HepG2 (cell line): Measurements from ENCODE around the gene BBS4. TPM values are rescaled to one million over a fixed set of nuclear protein-coding genes. Genes with fewer than 3 reads are reported as not detected.
"Not testable (repeated sequence)": the region's sequence is repeated elsewhere in the genome, so short reads cannot be mapped to it uniquely, and the experiment has no call there.

Experiments used
- ATAC-seq: fragments of 200-7000 bp; cut with Tn5 transposase; 3 replicates; pipeline ENCODE4 v1.9.1; 2020; ENCODE audit warnings: mild to moderate bottlenecking, moderate library complexity
- BruUV-seq: library from RNA; stranded (reverse); fragments of 400-500 nt; replicated peaks from 2 replicates; lab custom pipeline; 2021; lab: Mats Ljungman, UMichigan
- CTCF ChIA-PET: fragments of 300-600 bp; formaldehyde crosslinking; extraction: SDS; loops from one replicate; lab custom pipeline; 2021; ENCODE audit warnings: low total read pairs, inconsistent platforms, low intra/inter-chr PET ratio; lab: Yijun Ruan, JAX
- POLR2A ChIA-PET: fragments of 350-600 bp; sonication (Branson Sonifier 250); formaldehyde crosslinking; loops from one replicate; lab custom pipeline; 2020; ENCODE audit warnings: antibody characterized with exemption, inconsistent platforms; lab: Yijun Ruan, JAX
- DNase-seq: peaks from one replicate; pipeline ENCODE4 v3.0.0-alpha.2; 2015; ENCODE audit warnings: low spot score
- FAIRE-seq: peaks from 3 replicates; lab custom pipeline; 2011; peaks lifted over from hg19 to GRCh38; lab: Jason Lieb, UNC
- H2AFZ ChIP-seq: one replicate; pipeline ENCODE4 v1.6.1; 2011; ENCODE audit warnings: low read length, inconsistent platforms
- H3K27ac ChIP-seq: fragments of 300-600 bp; 3 replicates; pipeline ENCODE4 v1.8.0; 2011; ENCODE audit warnings: mixed run types, mild to moderate bottlenecking, mixed read lengths, low read length, inconsistent platforms; ENCODE audit not compliant: insufficient read depth; ENCODE audit errors: extremely low read length
- H3K27me3 ChIP-seq, 2 experiments: fragments of 200-600 bp in 1 of 2; 2 replicates in 1 of 2; 3 replicates in 1 of 2; pipeline versions ENCODE4 v1.6.0 to v1.8.0; 2011; ENCODE audit warnings: low read length in 2 of 2, mild to moderate bottlenecking in 2 of 2, moderate library complexity in 2 of 2, inconsistent platforms in 1 of 2; ENCODE audit not compliant: insufficient read depth in 2 of 2, control insufficient read depth in 1 of 2
- H3K36me3 ChIP-seq, 2 experiments: fragments of 200-600 bp in 1 of 2; replicated peaks in 1 of 2; 2 replicates in 1 of 2; 3 replicates in 1 of 2; pipeline versions ENCODE4 v1.5.1 to v1.8.0; 2011; ENCODE audit warnings: low read length in 2 of 2, inconsistent platforms in 1 of 2; ENCODE audit not compliant: insufficient read depth in 2 of 2, control insufficient read depth in 1 of 2
- H3K4me1 ChIP-seq: 2 replicates; pipeline ENCODE4 v1.5.1; 2012; ENCODE audit warnings: low read length, inconsistent platforms; ENCODE audit not compliant: insufficient read depth
- H3K4me2 ChIP-seq: 2 replicates; pipeline ENCODE4 v1.6.0; 2011; ENCODE audit warnings: low read depth, low read length, inconsistent platforms
- H3K4me3 ChIP-seq, 3 experiments: fragments of 200-600 bp in 1 of 3; sonication (generic), shearing (Covaris generic) in 1 of 3; replicated peaks in 1 of 3; 2 replicates each; pipeline ENCODE4 v1.5.1; 2011 to 2016; ENCODE audit warnings: low read length in 3 of 3, inconsistent platforms in 2 of 3, low read depth in 2 of 3, mild to moderate bottlenecking in 2 of 3, control low read depth in 1 of 3, mixed read lengths in 1 of 3; ENCODE audit not compliant: insufficient read depth in 1 of 3
- H3K79me2 ChIP-seq: one replicate; pipeline ENCODE4 v1.6.1; 2011; ENCODE audit warnings: low read length, inconsistent platforms; ENCODE audit not compliant: insufficient read depth
- H3K9ac ChIP-seq: 2 replicates; pipeline ENCODE4 v1.6.0; 2011; ENCODE audit warnings: mild to moderate bottlenecking, low read depth, low read length, inconsistent platforms; ENCODE audit not compliant: insufficient read depth
- H3K9me3 ChIP-seq: 2 replicates; pipeline ENCODE4 v1.5.1; 2012; ENCODE audit warnings: mild to moderate bottlenecking, low read length
- H4K20me1 ChIP-seq: 2 replicates; pipeline ENCODE4 v1.6.0; 2011; ENCODE audit warnings: inconsistent platforms, mild to moderate bottlenecking, low read length, moderate library complexity; ENCODE audit not compliant: insufficient read depth
- ELF4 ChIP-seq: sonication (generic); formaldehyde crosslinking; IDR thresholded peaks from 2 replicates; pipeline ENCODE4 v1.5.0; 2020; ENCODE audit warnings: missing genetic modification reagents, mild to moderate bottlenecking, moderate library complexity, borderline replicate concordance
- HNF4A ChIP-seq: sonication (generic); formaldehyde crosslinking; IDR thresholded peaks from 2 replicates; pipeline ENCODE4 v1.4.0; 2020; ENCODE audit warnings: missing genetic modification reagents
- ISL2 ChIP-seq: sonication (generic); formaldehyde crosslinking; IDR thresholded peaks from 2 replicates; pipeline ENCODE4 v1.5.0; 2020; ENCODE audit warnings: missing genetic modification reagents
- KLF11 ChIP-seq: IDR thresholded peaks from 2 replicates; pipeline ENCODE4 v1.6.1; 2016; ENCODE audit warnings: missing compliant biosample characterization
- KLF12 ChIP-seq: sonication (generic); formaldehyde crosslinking; IDR thresholded peaks from 2 replicates; pipeline ENCODE4 v1.4.0; 2020; ENCODE audit warnings: missing genetic modification reagents, borderline replicate concordance
- MEF2D ChIP-seq: sonication (generic); formaldehyde crosslinking; IDR thresholded peaks from 2 replicates; pipeline ENCODE4 v1.5.1; 2020; ENCODE audit warnings: mild to moderate bottlenecking, missing genetic modification reagents
- PRDM4 ChIP-seq: sonication (generic); formaldehyde crosslinking; IDR thresholded peaks from 2 replicates; pipeline ENCODE4 v1.9.0; 2021; ENCODE audit warnings: missing genetic modification reagents, borderline replicate concordance
- RBM22 ChIP-seq: fragments of 200-400 bp; formaldehyde crosslinking; optimal IDR thresholded peaks from 2 replicates; pipeline ENCODE3; 2017; ENCODE audit warnings: mild to moderate bottlenecking, low read length, moderate library complexity
- STAG1 ChIP-seq: sonication (generic); formaldehyde crosslinking; IDR thresholded peaks from 2 replicates; pipeline ENCODE4 v1.4.0; 2020; ENCODE audit warnings: missing genetic modification reagents
- TEAD2 ChIP-seq: sonication (generic); formaldehyde crosslinking; IDR thresholded peaks from 2 replicates; pipeline ENCODE4 v1.9.0; 2021; ENCODE audit warnings: missing genetic modification reagents
- XRCC5 ChIP-seq: fragments of 200-400 bp; formaldehyde crosslinking; optimal IDR thresholded peaks from 2 replicates; pipeline ENCODE3; 2017; ENCODE audit warnings: mild to moderate bottlenecking, low read length
- ZNF17 ChIP-seq: sonication (generic); formaldehyde crosslinking; IDR thresholded peaks from 2 replicates; pipeline ENCODE4 v1.5.0; 2020; ENCODE audit warnings: mild to moderate bottlenecking, missing genetic modification reagents
- ZNF234 ChIP-seq: sonication (generic); formaldehyde crosslinking; conservative IDR thresholded peaks from 2 replicates; pipeline ENCODE4 v1.5.1; 2020; ENCODE audit warnings: mild to moderate bottlenecking, missing genetic modification reagents
- ZNF644 ChIP-seq: IDR thresholded peaks from 2 replicates; pipeline ENCODE4 v1.6.1; 2016; ENCODE audit warnings: low read depth
- ZNF792 ChIP-seq: IDR thresholded peaks from 2 replicates; pipeline ENCODE4 v1.6.1; 2016
- ZNF841 ChIP-seq: sonication (generic); formaldehyde crosslinking; IDR thresholded peaks from 2 replicates; pipeline ENCODE4 v1.8.1; 2023; ENCODE audit warnings: missing genetic modification reagents, borderline replicate concordance
- WGBS: methylation state at CpG from one replicate; pipeline ENCODE4 v1.1.6; 2017; ENCODE audit warnings: low lambda C conversion rate; 5-methylcytosine and 5-hydroxymethylcytosine counted together
- in situ Hi-C: cut with HindIII; loops from 2 replicates; pipeline ENCODE4 v1.10.0; 2017; ENCODE audit warnings: low pct_unique_long_range_greater_than_20kb; ENCODE audit not compliant: extremely low pct_ligation_motif_present
- intact Hi-C: fragments of 100-400 bp; cut with micrococcal nuclease; formaldehyde crosslinking; loops from one replicate; pipeline ENCODE4 v1.10.0; 2022; ENCODE audit not compliant: unreplicated experiment
- polyA plus RNA-seq, 8 experiments: library from polyadenylated mRNA; depleted of rRNA in 3 of 8; stranded (reverse) in 7 of 8; unstranded in 1 of 8; fragments of >200 nt; fragmentation: Illumina TruSeq in 4 of 8; extraction: Trizol in 4 of 8; gene quantifications; 2 replicates each; pipeline versions ENCODE4 v1.2.1 to v1.2.3, GENCODE V29; 2011 to 2016; ENCODE audit warnings: low read depth in 4 of 8, missing spikeins in 1 of 8, mixed read lengths in 1 of 8; ENCODE audit not compliant: insufficient read depth in 1 of 8
- total RNA-seq, 5 experiments: library from RNA; depleted of rRNA; stranded (reverse); fragments of >200 nt; fragmentation: Illumina TruSeq; extraction: Trizol; gene quantifications; 2 replicates each; pipeline ENCODE4 v1.2.3, GENCODE V29; 2016; ENCODE audit warnings: low read depth in 1 of 5

Gene BBS4
- total and polyA plus RNA-seq, 2 of the 13 experiments (the other 11 are each of a cell fraction or from before 2014, with no cell fraction given), result 16.0 to 21.3 TPM

DNA sequence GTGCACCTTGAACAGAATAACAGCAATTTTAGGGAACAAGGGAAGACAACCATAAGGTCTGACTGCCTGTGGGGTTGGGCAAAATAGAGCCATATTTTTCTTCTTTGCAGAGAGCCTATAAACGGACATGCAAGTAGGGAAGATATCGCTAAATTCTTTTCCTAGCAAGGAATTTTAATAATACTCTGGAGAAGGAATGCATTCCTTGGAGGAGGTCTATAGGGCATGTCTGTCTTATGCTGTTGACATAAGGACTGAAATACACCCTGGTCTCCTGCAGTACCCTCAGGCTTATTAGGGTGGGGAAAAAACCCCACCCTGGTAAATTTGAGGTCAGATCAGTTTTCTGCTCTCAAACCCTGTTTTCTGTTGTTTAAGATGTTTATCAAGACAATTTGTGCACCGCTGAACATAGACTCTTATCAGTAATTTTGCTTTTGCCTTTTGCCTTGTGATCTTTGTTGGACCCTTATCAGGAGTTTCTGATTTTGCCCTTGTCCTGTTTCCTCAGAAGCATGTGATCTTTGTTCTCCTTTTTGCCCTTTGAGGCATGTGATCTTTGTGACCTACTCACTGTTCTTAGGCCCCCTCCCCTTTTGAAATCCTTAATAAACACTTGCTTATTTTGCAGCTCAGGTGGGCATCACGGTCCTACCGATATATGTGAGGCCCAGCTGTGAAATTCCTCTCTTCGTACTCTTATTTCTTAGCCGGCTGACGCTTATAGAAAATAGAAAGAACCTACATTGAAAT is 22.7 kb downstream of the BBS4 start:
- in situ Hi-C loops, H3K4me3 ChIP-seq, CTCF ChIA-PET, H3K79me2 ChIP-seq, BruUV-seq, H3K27ac ChIP-seq, FAIRE-seq, intact Hi-C loops: not testable (repeated sequence)
- 82% methylated on average over 8 of the region's 8 CpGs for WGBS
- H3K4me1 ChIP-seq, result peaks cover 17% of the 10 kb centered on the region
- TF ChIP-seq HNF4A, result peak; percentile 36; the same call in 1 of the 2 replicates
- TF ChIP-seq, all 625 proteins: peak for 1; not testable (repeated sequence) for 624
- peak overlapping the region; percentile 1; the same call in 1 of the 2 replicates for H3K4me2 ChIP-seq
- H3K9ac ChIP-seq, H3K36me3 ChIP-seq, ATAC-seq, POLR2A ChIA-PET, H3K27me3 ChIP-seq, H4K20me1 ChIP-seq, H3K9me3 ChIP-seq, H2AFZ ChIP-seq, DNase-seq: not testable (repeated sequence)

- ChIA-PET CTCF (interaction anchor here (1.1 to 2.4 kb wide), 4 partner anchors 75 to 552 kb away, joined by 3 to 13 read pairs (median 4); no protein-coding TSS in a partner anchor), POLR2A (no interaction called here)
- Histone ChIP-seq H3K4me2 (no peak overlapping the region), H3K9ac (no peak overlapping the region), H3K4me3 (no peak overlapping the region), H2AFZ (no peak overlapping the region), H3K27me3 (no peaks in the 10 kb centered on the region), H3K27ac (no peak overlapping the region), H3K4me1 (peaks cover 13% of the 10 kb centered on the region), H3K79me2 (no peaks in the 10 kb centered on the region), H3K9me3 (no peaks in the 10 kb centered on the region), H4K20me1 (no peaks in the 10 kb centered on the region), H3K36me3 (peaks cover 3 to 5% of the 10 kb centered on the region in 2 experiments; a peak in 1 of 5 replicates)
- DNase-seq, result peak; percentile 56
- in situ Hi-C loops, result no loop called here
- peak; percentile 72 for FAIRE-seq
- ATAC-seq, result peak; percentile 57
- 29% methylated on average over 3 of the region's 3 CpGs for WGBS
- intact Hi-C loops, result loop anchor here (2.0 to 5.0 kb wide), 2 partner anchors 60 to 359 kb away; partner anchors contain the start of gene ADPGK
- BruUV-seq, result no TSS peak
- TF ChIP-seq ISL2 (CRISPR knock-in tag), result 0 out of 2 replicates have a peak, but pooled peaks have one; percentile 14
- TF ChIP-seq KLF12 (CRISPR knock-in tag), result no peak
- TF ChIP-seq XRCC5, result no peak
- no peak for TF ChIP-seq ELF4 (CRISPR knock-in tag)
- TF ChIP-seq KLF11 (CRISPR knock-in tag), result no peak
- TF ChIP-seq ZNF17 (CRISPR knock-in tag), result no peak
- TF ChIP-seq RBM22, result no peak
- no peak for TF ChIP-seq MEF2D (CRISPR knock-in tag)
- TF ChIP-seq ZNF644 (CRISPR knock-in tag), result no peak
- peak; percentile 71 for TF ChIP-seq STAG1 (CRISPR knock-in tag)
- TF ChIP-seq ZNF792 (CRISPR knock-in tag), result no peak
- TF ChIP-seq PRDM4 (CRISPR knock-in tag), result no peak
- no peak for TF ChIP-seq ZNF234
- TF ChIP-seq ZNF841, result no peak
- no peak for TF ChIP-seq TEAD2 (CRISPR knock-in tag)
Observed at GRCh38 chr15:72722071-72722696, 36.2 kb downstream of the BBS4 start.
